A673 (cell line): Measurements from ENCODE around the gene PLD1. TPM values are rescaled to one million over a fixed set of nuclear protein-coding genes. Genes with fewer than 3 reads are reported as not detected.

Experiments used
- BruUV-seq: library from RNA; stranded (reverse); fragments of 400-500 nt; replicated peaks from 2 replicates; lab custom pipeline; 2021; lab: Mats Ljungman, UMichigan
- CTCF ChIA-PET: fragments of 300-600 bp; sonication (Branson Sonifier 250); formaldehyde crosslinking; loops from one replicate; lab custom pipeline; 2022; ENCODE audit warnings: antibody characterized with exemption; lab: Charles Lee
- POLR2A ChIA-PET: fragments of 300-600 bp; sonication (Branson Sonifier 250); formaldehyde crosslinking; loops from one replicate; lab custom pipeline; 2022; ENCODE audit warnings: antibody characterized with exemption; ENCODE audit not compliant: low non-redundant PET; lab: Charles Lee
- DNase-seq: peaks from one replicate; pipeline ENCODE4 v3.0.0-alpha.2; 2015; ENCODE audit warnings: low spot score
- H3K27ac ChIP-seq: fragments of 200-600 bp; sonication (generic); 2 replicates; pipeline ENCODE4 v1.5.1; 2016; ENCODE audit warnings: mixed run types, low read depth, mild to moderate bottlenecking, mixed read lengths, antibody characterized with exemption, low read length; ENCODE audit not compliant: poor library complexity, severe bottlenecking
- H3K27me3 ChIP-seq: fragments of 200-600 bp; sonication (generic); replicated peaks from 2 replicates; pipeline ENCODE4 v1.6.1; 2017; ENCODE audit warnings: mixed run types, low read depth, mild to moderate bottlenecking, mixed read lengths, antibody characterized with exemption, low read length; ENCODE audit not compliant: insufficient read depth, poor library complexity
- H3K36me3 ChIP-seq: fragments of 200-600 bp; sonication (generic); 2 replicates; pipeline ENCODE4 v1.6.1; 2016; ENCODE audit warnings: mixed run types, mild to moderate bottlenecking, mixed read lengths, antibody characterized with exemption, low read length; ENCODE audit not compliant: insufficient read depth, poor library complexity, severe bottlenecking
- H3K4me1 ChIP-seq: fragments of 200-600 bp; sonication (generic); 2 replicates; pipeline ENCODE4 v1.6.1; 2017; ENCODE audit warnings: mixed run types, mild to moderate bottlenecking, mixed read lengths, antibody characterized with exemption, low read length; ENCODE audit not compliant: insufficient read depth, poor library complexity, severe bottlenecking
- H3K4me3 ChIP-seq: fragments of 200-600 bp; sonication (generic); 2 replicates; pipeline ENCODE4 v1.5.1; 2016; ENCODE audit warnings: low read depth, mixed run types, mild to moderate bottlenecking, mixed read lengths, low read length; ENCODE audit not compliant: poor library complexity, severe bottlenecking
- H3K9me3 ChIP-seq: fragments of 200-600 bp; sonication (generic); 2 replicates; pipeline ENCODE4 v1.6.1; 2016; ENCODE audit warnings: mixed run types, low read depth, mild to moderate bottlenecking, mixed read lengths, antibody characterized with exemption, low read length; ENCODE audit not compliant: poor library complexity, severe bottlenecking
- EZH2 ChIP-seq: fragments of 200-600 bp; sonication (generic); IDR thresholded peaks from 2 replicates; pipeline ENCODE4 v1.6.1; 2017; ENCODE audit warnings: borderline replicate concordance, low read depth, mild to moderate bottlenecking, mixed read lengths, antibody characterized with exemption, low read length; ENCODE audit not compliant: poor library complexity, severe bottlenecking
- intact Hi-C: fragments of 100-400 bp; cut with micrococcal nuclease; formaldehyde crosslinking; loops from one replicate; pipeline ENCODE4 v1.10.0; 2022; ENCODE audit not compliant: unreplicated experiment
- total RNA-seq: library from RNA; stranded (reverse); gene quantifications from 2 replicates; pipeline ENCODE4 v1.2.3, GENCODE V29; 2021
- TF ChIP-seq, protein P1 (sequence below): fragments of 300-800, 200-600 bp; sonication (generic); conservative IDR thresholded peaks from 2 replicates; pipeline ENCODE4 v1.5.1; 2017; ENCODE audit warnings: low read depth, mild to moderate bottlenecking, antibody characterized with exemption, low read length, moderate library complexity, mixed read lengths

PLD1 gene
- total RNA-seq, 1 experiment from 2014 or later, result 3.2 TPM

DNA sequence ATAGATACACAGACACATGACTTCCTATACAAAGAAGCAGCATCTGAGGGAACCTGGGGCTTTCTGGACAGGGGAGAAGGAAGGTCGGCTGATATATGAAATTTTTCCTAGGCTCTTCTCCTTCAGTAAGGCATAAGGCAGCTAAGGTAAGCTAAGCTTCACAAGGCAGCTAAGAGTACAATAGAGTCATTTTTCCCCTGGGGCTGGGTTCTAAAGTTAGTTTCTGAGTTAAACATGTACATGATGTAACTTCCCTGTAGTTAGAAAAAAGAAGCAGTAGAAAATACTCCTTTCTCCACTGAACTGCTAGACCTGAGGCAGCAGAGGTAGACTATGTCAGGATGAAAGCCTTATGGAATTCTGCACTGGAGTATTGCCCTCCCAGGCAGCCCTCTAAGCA, 109.6 kb downstream of the PLD1 start:
- CTCF ChIA-PET, result interaction anchor here (0.6 to 1.4 kb wide), 2 partner anchors 109 to 641 kb away, joined by 4 read pairs; partner anchors contain the start of gene PLD1
- no peaks in the 10 kb centered on the region for H3K27me3 ChIP-seq
- intact Hi-C loops, result loop anchor here (5.0 kb wide), 1 partner anchor 642 kb away; no protein-coding TSS in a partner anchor
- H3K9me3 ChIP-seq, result no peaks in the 10 kb centered on the region
- POLR2A ChIA-PET, result no interaction called here
- no peak overlapping the region for H3K27ac ChIP-seq
- H3K36me3 ChIP-seq, result no peaks in the 10 kb centered on the region
- BruUV-seq, result no TSS peak
- H3K4me3 ChIP-seq, result no peak overlapping the region
- no peak for DNase-seq
- TF ChIP-seq, protein P1, sequence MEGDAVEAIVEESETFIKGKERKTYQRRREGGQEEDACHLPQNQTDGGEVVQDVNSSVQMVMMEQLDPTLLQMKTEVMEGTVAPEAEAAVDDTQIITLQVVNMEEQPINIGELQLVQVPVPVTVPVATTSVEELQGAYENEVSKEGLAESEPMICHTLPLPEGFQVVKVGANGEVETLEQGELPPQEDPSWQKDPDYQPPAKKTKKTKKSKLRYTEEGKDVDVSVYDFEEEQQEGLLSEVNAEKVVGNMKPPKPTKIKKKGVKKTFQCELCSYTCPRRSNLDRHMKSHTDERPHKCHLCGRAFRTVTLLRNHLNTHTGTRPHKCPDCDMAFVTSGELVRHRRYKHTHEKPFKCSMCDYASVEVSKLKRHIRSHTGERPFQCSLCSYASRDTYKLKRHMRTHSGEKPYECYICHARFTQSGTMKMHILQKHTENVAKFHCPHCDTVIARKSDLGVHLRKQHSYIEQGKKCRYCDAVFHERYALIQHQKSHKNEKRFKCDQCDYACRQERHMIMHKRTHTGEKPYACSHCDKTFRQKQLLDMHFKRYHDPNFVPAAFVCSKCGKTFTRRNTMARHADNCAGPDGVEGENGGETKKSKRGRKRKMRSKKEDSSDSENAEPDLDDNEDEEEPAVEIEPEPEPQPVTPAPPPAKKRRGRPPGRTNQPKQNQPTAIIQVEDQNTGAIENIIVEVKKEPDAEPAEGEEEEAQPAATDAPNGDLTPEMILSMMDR, result no peak
- TF ChIP-seq EZH2, result no peak
- no peaks in the 10 kb centered on the region for H3K4me1 ChIP-seq

DNA sequence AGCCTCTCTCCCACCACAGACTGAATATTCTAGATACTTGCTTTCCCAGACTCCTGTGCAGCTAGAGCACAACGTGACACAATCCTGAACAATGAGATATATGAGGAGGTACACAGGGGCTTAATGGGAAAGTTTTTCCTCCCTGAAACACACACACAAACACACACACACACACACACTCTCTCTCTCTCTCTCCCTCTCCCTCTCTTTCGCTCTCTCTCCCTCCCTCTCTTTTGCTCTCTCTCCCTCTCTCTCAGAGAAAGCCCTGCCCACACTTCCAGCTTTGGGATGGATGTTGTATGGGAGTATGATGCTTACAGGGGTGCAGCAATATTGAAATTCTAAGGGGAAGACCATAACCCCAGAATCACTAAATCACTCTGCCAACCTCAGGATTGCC, 110.1 kb downstream of the PLD1 start:
- H3K4me1 ChIP-seq, result no peaks in the 10 kb centered on the region
- no peak for TF ChIP-seq EZH2
- TF ChIP-seq, protein P1, result no peak
- ChIA-PET CTCF (interaction anchor here (0.6 kb wide), 1 partner anchor 110 kb away, joined by 4 read pairs; the partner anchor contains the start of gene PLD1), POLR2A (no interaction called here)
- no TSS peak for BruUV-seq
- H3K27me3 ChIP-seq, result no peaks in the 10 kb centered on the region
- H3K4me3 ChIP-seq, result no peak overlapping the region
- no peaks in the 10 kb centered on the region for H3K36me3 ChIP-seq
- H3K9me3 ChIP-seq, result no peaks in the 10 kb centered on the region
- intact Hi-C loops, result loop anchor here (5.0 kb wide), 1 partner anchor 642 kb away; no protein-coding TSS in a partner anchor
- H3K27ac ChIP-seq, result no peak overlapping the region
- no peak for DNase-seq

DNA sequence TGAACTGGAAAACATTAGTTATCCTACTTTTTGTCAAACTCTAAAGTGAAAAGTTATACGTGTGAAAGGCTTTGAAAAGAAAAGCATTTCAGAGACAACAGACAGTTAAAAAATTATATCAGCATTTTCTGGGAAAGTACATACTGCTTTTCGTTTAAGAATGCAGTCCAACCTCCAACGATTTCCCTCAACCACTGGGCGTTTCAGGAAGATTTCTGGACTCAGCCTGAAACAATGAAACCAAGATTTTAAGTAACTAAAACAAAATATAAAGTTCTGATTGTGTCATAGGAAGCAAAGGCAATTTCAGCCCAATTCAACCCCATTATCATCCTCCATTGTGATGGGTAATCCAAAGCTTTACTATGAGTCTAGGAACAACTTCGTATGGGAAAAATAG, 110.7 kb downstream of the PLD1 start:
- TF ChIP-seq, protein P1, result no peak
- no peak for TF ChIP-seq EZH2

More for the DNA sequence above, 110.7 kb downstream of the PLD1 start:
- Histone ChIP-seq H3K27me3 (no peaks in the 10 kb centered on the region), H3K27ac (no peak overlapping the region), H3K4me1 (no peaks in the 10 kb centered on the region), H3K36me3 (no peaks in the 10 kb centered on the region), H3K9me3 (no peaks in the 10 kb centered on the region), H3K4me3 (no peak overlapping the region)
- no TSS peak for BruUV-seq
- no peak for DNase-seq
- intact Hi-C loops, result no loop called here
- CTCF ChIA-PET, result no interaction called here
- POLR2A ChIA-PET, result no interaction called here
